Panc1 (cell line): ENCODE data around the gene ABCD4. TPM values are rescaled to one million over a fixed set of nuclear protein-coding genes. Genes with fewer than 3 reads are reported as not detected.

Source experiments
- ATAC-seq: fragments of 200-7000 bp; cut with Tn5 transposase; 2 replicates; pipeline ENCODE4 v1.9.1; 2020; ENCODE audit warnings: mild to moderate bottlenecking, moderate library complexity
- BruUV-seq: library from RNA; stranded (reverse); fragments of 400-500 nt; replicated peaks from 2 replicates; lab custom pipeline; 2021; lab: Mats Ljungman, UMichigan
- CTCF ChIA-PET: fragments of 300-600 bp; sonication (Branson Sonifier 250); formaldehyde crosslinking; loops from one replicate; lab custom pipeline; 2022; ENCODE audit warnings: antibody characterized with exemption; lab: Charles Lee
- POLR2A ChIA-PET: fragments of 300-600 bp; sonication (Branson Sonifier 250); formaldehyde crosslinking; loops from one replicate; lab custom pipeline; 2022; ENCODE audit warnings: antibody characterized with exemption; lab: Charles Lee
- DNase-seq: peaks from one replicate; pipeline ENCODE4 v3.0.0-alpha.2; 2010; ENCODE audit warnings: low read depth, low spot score
- H3K27ac ChIP-seq: 2 replicates; pipeline ENCODE4 v1.5.1; 2011; ENCODE audit warnings: mild to moderate bottlenecking, low read length, inconsistent platforms
- H3K27me3 ChIP-seq: fragments of 200-500 bp; sonication (Bioruptor generic); 2 replicates; pipeline ENCODE4 v1.6.0; 2014; ENCODE audit warnings: low read length, inconsistent platforms; ENCODE audit not compliant: control insufficient read depth, insufficient read depth
- H3K36me3 ChIP-seq: fragments of 200-500 bp; sonication (Bioruptor generic); 2 replicates; pipeline ENCODE4 v1.5.1; 2014; ENCODE audit warnings: inconsistent platforms, mild to moderate bottlenecking, low read length, moderate library complexity; ENCODE audit not compliant: control insufficient read depth, insufficient read depth
- H3K4me1 ChIP-seq: 2 replicates; pipeline ENCODE4 v1.5.1; 2011; ENCODE audit warnings: inconsistent platforms, mild to moderate bottlenecking, low read length, moderate library complexity; ENCODE audit not compliant: control insufficient read depth, insufficient read depth
- H3K4me3 ChIP-seq, 2 experiments: 2 replicates each; pipeline ENCODE4 v1.5.1; 2011 to 2012; ENCODE audit warnings: low read depth in 2 of 2, low read length in 2 of 2, mild to moderate bottlenecking in 2 of 2, inconsistent platforms in 1 of 2, moderate library complexity in 1 of 2
- H3K9me3 ChIP-seq: fragments of 200-500 bp; sonication (Bioruptor generic); 2 replicates; pipeline ENCODE4 v1.5.1; 2014; ENCODE audit warnings: low read depth, mild to moderate bottlenecking, inconsistent platforms, low read length, moderate library complexity; ENCODE audit not compliant: control insufficient read depth, insufficient read depth
- POLR2AphosphoS5 ChIP-seq: IDR thresholded peaks from 2 replicates; pipeline ENCODE4 v1.6.1; 2012; ENCODE audit warnings: mild to moderate bottlenecking, low read depth, low read length, moderate library complexity
- SIN3A ChIP-seq: IDR thresholded peaks from 2 replicates; pipeline ENCODE4 v1.6.1; 2012; ENCODE audit warnings: low read depth, mild to moderate bottlenecking, low read length, moderate library complexity, borderline replicate concordance; ENCODE audit not compliant: insufficient read depth
- TCF7L2 ChIP-seq: IDR thresholded peaks from 2 replicates; pipeline ENCODE4 v1.6.1; 2011; ENCODE audit warnings: mild to moderate bottlenecking, low read depth, low read length, inconsistent platforms
- in situ Hi-C: cut with HindIII; loops from 2 replicates; pipeline ENCODE4 v1.10.0; 2016; ENCODE audit warnings: low sequenced_read_pairs, low pct_unique_long_range_greater_than_20kb
- intact Hi-C: fragments of 100-400 bp; cut with micrococcal nuclease; formaldehyde crosslinking; loops from one replicate; pipeline ENCODE4 v1.10.0; 2022; ENCODE audit not compliant: unreplicated experiment
- total RNA-seq: library from RNA; stranded (reverse); gene quantifications from one replicate; pipeline ENCODE4 v1.2.1, GENCODE V29; 2021; ENCODE audit not compliant: unreplicated experiment
- TF ChIP-seq, protein P1 (sequence below), 2 experiments: IDR thresholded peaks; 2 replicates each; pipeline ENCODE4 v1.6.1; 2011 to 2012; ENCODE audit warnings: low read depth in 2 of 2, control low read depth in 1 of 2, low read length in 1 of 2, mild to moderate bottlenecking in 1 of 2, moderate library complexity in 1 of 2; ENCODE audit not compliant: insufficient read depth in 1 of 2
- TF ChIP-seq, protein P2 (sequence below): fragments of 450-650 bp; IDR thresholded peaks from 2 replicates; pipeline ENCODE4 v1.5.1; 2017; ENCODE audit warnings: mild to moderate bottlenecking

The ABCD4 gene
- total RNA-seq, 1 experiment from 2014 or later: 24.4 TPM

DNA sequence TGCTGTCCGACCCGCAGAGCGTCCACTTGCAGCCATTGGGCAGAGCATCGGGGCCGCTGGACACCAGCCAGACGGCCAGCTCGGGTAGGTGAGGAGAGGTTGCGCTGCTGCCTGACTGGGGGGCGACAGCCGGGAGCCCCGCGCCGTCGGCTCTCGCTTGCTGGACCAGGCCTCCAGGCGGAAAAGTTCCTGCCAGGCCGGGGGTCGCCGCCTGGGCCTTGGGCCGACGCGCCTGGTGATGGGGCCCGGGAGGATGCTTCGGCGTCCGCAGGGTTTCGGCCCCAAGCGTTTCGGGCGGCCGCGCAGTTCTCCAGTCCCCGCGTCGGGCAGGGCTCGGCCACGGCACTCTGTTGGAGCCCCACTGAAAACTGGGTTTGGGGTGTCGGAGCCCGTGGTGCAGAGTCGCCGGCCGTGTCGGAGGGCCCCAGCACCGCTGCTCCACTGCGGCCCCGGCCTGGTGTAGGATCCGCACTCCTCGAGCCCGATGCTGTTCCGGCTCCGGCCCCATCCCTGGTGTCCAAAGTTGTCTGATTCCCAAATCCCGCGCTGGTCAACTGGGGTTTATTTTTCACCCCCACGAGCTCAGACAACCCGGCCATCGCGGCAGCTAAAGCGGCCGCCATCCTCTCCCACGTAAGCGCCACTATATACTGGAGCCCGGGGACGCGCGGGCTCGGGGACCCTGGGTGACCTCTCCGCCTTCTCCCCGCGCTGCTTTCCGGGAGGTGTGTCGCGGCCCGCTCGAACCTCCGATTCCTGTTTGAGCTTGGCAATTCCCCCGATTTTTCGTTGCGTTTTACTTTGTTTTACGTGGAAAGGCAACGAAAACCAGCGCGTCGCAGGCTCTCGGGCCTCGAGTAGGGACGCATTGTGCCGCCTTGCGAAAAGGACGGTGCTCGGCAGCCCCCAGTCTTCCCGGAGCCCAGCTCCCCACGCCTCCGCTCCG is 62.6 kb downstream of the ABCD4 start:
- ATAC-seq (no peak), DNase-seq (no peak)
- no peak overlapping the region for H3K27ac ChIP-seq
- in situ Hi-C loops: no loop called here
- intact Hi-C loops: no loop called here
- H3K4me3 ChIP-seq: no peak overlapping the region
- no TSS peak for BruUV-seq
- H3K4me1 ChIP-seq: no peaks in the 10 kb centered on the region; the same call in 1 of the 2 replicates
- H3K36me3 ChIP-seq: no peaks in the 10 kb centered on the region
- no peaks in the 10 kb centered on the region for H3K9me3 ChIP-seq
- TF ChIP-seq, protein P1, sequence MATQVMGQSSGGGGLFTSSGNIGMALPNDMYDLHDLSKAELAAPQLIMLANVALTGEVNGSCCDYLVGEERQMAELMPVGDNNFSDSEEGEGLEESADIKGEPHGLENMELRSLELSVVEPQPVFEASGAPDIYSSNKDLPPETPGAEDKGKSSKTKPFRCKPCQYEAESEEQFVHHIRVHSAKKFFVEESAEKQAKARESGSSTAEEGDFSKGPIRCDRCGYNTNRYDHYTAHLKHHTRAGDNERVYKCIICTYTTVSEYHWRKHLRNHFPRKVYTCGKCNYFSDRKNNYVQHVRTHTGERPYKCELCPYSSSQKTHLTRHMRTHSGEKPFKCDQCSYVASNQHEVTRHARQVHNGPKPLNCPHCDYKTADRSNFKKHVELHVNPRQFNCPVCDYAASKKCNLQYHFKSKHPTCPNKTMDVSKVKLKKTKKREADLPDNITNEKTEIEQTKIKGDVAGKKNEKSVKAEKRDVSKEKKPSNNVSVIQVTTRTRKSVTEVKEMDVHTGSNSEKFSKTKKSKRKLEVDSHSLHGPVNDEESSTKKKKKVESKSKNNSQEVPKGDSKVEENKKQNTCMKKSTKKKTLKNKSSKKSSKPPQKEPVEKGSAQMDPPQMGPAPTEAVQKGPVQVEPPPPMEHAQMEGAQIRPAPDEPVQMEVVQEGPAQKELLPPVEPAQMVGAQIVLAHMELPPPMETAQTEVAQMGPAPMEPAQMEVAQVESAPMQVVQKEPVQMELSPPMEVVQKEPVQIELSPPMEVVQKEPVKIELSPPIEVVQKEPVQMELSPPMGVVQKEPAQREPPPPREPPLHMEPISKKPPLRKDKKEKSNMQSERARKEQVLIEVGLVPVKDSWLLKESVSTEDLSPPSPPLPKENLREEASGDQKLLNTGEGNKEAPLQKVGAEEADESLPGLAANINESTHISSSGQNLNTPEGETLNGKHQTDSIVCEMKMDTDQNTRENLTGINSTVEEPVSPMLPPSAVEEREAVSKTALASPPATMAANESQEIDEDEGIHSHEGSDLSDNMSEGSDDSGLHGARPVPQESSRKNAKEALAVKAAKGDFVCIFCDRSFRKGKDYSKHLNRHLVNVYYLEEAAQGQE (IDR thresholded peaks at IDR 0.05; ENCODE audit: insufficient read depth in 1 of 2, low read depth in 2 of 2, low read length in 1 of 2): no peak
- TF ChIP-seq TCF7L2 (no peak), SIN3A (no peak), POLR2AphosphoS5 (no peak)
- TF ChIP-seq, protein P2, sequence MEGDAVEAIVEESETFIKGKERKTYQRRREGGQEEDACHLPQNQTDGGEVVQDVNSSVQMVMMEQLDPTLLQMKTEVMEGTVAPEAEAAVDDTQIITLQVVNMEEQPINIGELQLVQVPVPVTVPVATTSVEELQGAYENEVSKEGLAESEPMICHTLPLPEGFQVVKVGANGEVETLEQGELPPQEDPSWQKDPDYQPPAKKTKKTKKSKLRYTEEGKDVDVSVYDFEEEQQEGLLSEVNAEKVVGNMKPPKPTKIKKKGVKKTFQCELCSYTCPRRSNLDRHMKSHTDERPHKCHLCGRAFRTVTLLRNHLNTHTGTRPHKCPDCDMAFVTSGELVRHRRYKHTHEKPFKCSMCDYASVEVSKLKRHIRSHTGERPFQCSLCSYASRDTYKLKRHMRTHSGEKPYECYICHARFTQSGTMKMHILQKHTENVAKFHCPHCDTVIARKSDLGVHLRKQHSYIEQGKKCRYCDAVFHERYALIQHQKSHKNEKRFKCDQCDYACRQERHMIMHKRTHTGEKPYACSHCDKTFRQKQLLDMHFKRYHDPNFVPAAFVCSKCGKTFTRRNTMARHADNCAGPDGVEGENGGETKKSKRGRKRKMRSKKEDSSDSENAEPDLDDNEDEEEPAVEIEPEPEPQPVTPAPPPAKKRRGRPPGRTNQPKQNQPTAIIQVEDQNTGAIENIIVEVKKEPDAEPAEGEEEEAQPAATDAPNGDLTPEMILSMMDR: no peak
- POLR2A ChIA-PET: no interaction called here
- CTCF ChIA-PET: no interaction called here
- peaks cover 15% of the 10 kb centered on the region for H3K27me3 ChIP-seq

DNA sequence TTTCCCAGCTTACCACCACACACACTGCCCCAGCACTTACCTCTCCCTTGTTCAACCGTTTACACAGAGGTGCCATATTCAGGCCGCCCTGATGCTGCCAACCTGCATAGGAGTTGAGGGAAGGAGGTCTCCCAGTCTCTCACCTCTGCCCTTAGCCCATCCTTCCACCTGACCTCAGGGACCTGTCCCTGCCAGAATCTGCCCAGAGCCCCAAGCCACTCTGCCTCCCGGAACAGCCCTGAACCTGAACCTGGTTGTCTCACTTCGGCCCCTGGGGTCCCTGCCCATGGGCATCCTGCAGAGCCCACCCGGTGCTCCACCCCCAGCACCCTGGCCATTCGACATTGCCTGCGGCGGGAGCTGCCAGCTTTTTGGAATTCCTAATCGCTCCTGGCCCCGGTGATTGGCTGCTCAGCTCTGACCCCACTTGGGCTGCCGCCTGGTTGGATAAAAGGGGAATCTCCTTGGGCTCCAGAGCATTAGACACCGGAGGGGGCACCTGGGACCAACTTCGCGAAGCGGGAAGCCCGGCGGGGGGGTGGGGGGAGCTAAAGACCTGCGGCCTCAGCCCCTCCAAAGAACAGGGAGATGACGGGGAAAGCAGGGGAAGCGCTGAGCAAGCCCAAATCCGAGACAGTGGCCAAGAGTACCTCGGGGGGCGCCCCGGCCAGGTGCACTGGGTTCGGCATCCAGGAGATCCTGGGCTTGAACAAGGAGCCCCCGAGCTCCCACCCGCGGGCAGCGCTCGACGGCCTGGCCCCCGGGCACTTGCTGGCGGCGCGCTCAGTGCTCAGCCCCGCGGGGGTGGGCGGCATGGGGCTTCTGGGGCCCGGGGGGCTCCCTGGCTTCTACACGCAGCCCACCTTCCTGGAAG is 63.5 kb downstream of the ABCD4 start, which contains the start of gene VSX2:
Gene VSX2 (plus strand): TSS at position 476 of the 874 bp plus-strand sequence. CDS start 113 bp downstream, at position 589.
- no peak for DNase-seq
- ChIA-PET CTCF (no interaction called here), POLR2A (no interaction called here)
- TF ChIP-seq, protein P2: no peak
- TF ChIP-seq SIN3A (no peak), TCF7L2 (no peak), POLR2AphosphoS5 (no peak)
- TF ChIP-seq, protein P1 (IDR thresholded peaks at IDR 0.05; ENCODE audit: insufficient read depth in 1 of 2, low read depth in 2 of 2, low read length in 1 of 2): no peak
- in situ Hi-C loops (no loop called here), intact Hi-C loops (no loop called here)
- Histone ChIP-seq H3K4me1 (no peaks in the 10 kb centered on the region; the same call in 1 of the 2 replicates), H3K36me3 (no peaks in the 10 kb centered on the region), H3K9me3 (no peaks in the 10 kb centered on the region), H3K27ac (no peak within 1 kb of the TSS), H3K4me3 (no peak within 1 kb of the TSS), H3K27me3 (peaks cover 15% of the 10 kb centered on the region)
- ATAC-seq: 0 out of 2 replicates have a peak, but pooled peaks have one; percentile 18
- BruUV-seq: no TSS peak
